ENCODE data around the gene RRP1B. TPM values are rescaled to one million over a fixed set of nuclear protein-coding genes. Genes with fewer than 3 reads are reported as not detected.

RRP1B gene
- total and polyA plus RNA-seq, 2 of the 13 experiments (the other 11 are each of a cell fraction or from before 2014, with no cell fraction given), result 16.3 to 46.2 TPM

GRCh38 chr21:43699933-43700599 is 40.7 kb downstream of the RRP1B start (continued):
- no peak for TF ChIP-seq ZNF318 (CRISPR knock-in tag; IDR thresholded peaks at IDR 0.05)
- no peak for TF ChIP-seq TCF7 (IDR thresholded peaks at IDR 0.05; ENCODE audit: low read depth)
- TF ChIP-seq ONECUT2 (CRISPR knock-in tag; IDR thresholded peaks at IDR 0.05), result peak; percentile 87
- no peak for TF ChIP-seq HBP1 (CRISPR knock-in tag; IDR thresholded peaks at IDR 0.05; ENCODE audit: low read depth)
- TF ChIP-seq THRA (CRISPR knock-in tag; IDR thresholded peaks at IDR 0.05; ENCODE audit: borderline replicate concordance), result no peak
- no peak for TF ChIP-seq MXI1 (IDR thresholded peaks at IDR 0.05; ENCODE audit: borderline replicate concordance, low read depth, low read length)
- TF ChIP-seq FOXP1 (IDR thresholded peaks at IDR 0.05), result no peak
- no peak for TF ChIP-seq FOXP1 (CRISPR knock-in tag; IDR thresholded peaks at IDR 0.05)
- TF ChIP-seq ZNF589 (CRISPR knock-in tag; conservative IDR thresholded peaks at IDR 0.05), result no peak; the same call in 1 of the 2 replicates
- TF ChIP-seq ZNF432 (CRISPR knock-in tag; IDR thresholded peaks at IDR 0.05; ENCODE audit: borderline replicate concordance), result no peak
- TF ChIP-seq ZNF646 (CRISPR knock-in tag; IDR thresholded peaks at IDR 0.05), result no peak
- TF ChIP-seq ZZZ3 (CRISPR knock-in tag; IDR thresholded peaks at IDR 0.05; ENCODE audit: borderline replicate concordance), result no peak
